ENCODE measurements around the gene CLCN3. TPM values are rescaled to one million over a fixed set of nuclear protein-coding genes. Genes with fewer than 3 reads are reported as not detected.
A peak's percentile ranks its signal among the peaks of the same experiment; 100 is the strongest.

The CLCN3 gene
- total and polyA plus RNA-seq, 9 of the 15 experiments (the other 6 are each of a cell fraction or from before 2014, with no cell fraction given) = 12.7 to 60.6 (median 38.5) TPM

GRCh38 chr4:169619958-169620879 is at the start of gene CLCN3 (continued):
- peak; percentile 91 for TF ChIP-seq KDM5B (IDR thresholded peaks at IDR 0.05; ENCODE audit: insufficient replicate concordance, low read depth, low read length)
- peak; percentile 40 to 75 for TF ChIP-seq FOXK2 (conservative IDR thresholded peaks at IDR 0.05 in 1 of 2, IDR thresholded peaks at IDR 0.05 in 1 of 2; ENCODE audit: low read depth in 2 of 2)
- TF ChIP-seq ZBED1 (IDR thresholded peaks at IDR 0.05) = peak; percentile 27; the same call in 1 of the 2 replicates
- 0 out of 2 replicates have a peak, but pooled peaks have one; percentile 32 for TF ChIP-seq GTF2F1 (IDR thresholded peaks at IDR 0.05; ENCODE audit: low read depth, low read length)
- TF ChIP-seq CBFA2T3 (IDR thresholded peaks at IDR 0.05) = peak; percentile 74
- TF ChIP-seq NELFE (IDR thresholded peaks at IDR 0.05; ENCODE audit: insufficient read depth, insufficient read length) = no peak
- TF ChIP-seq SLC30A9 (CRISPR knock-in tag; IDR thresholded peaks at IDR 0.05) = no peak
- TF ChIP-seq NR3C1 (CRISPR knock-in tag; IDR thresholded peaks at IDR 0.05) = no peak
- peak; percentile 97 for TF ChIP-seq KHSRP (IDR thresholded peaks at IDR 0.05)
- TF ChIP-seq XRCC5 (IDR thresholded peaks at IDR 0.05; ENCODE audit: low read depth, low read length) = 0 out of 2 replicates have a peak, but pooled peaks have one; percentile 14
- TF ChIP-seq POLR2AphosphoS5 (IDR thresholded peaks at IDR 0.05; ENCODE audit: control insufficient read depth, insufficient read depth, low read depth, low read length) = peak; percentile 81
- TF ChIP-seq SMARCA4 (IDR thresholded peaks at IDR 0.05) = peak; percentile 36
- peak; percentile 21 for TF ChIP-seq PHF20 (IDR thresholded peaks at IDR 0.05; ENCODE audit: partially characterized antibody)
- peak; percentile 98 for TF ChIP-seq PKNOX1 (IDR thresholded peaks at IDR 0.05)
- peak; percentile 25; the same call in 1 of the 2 replicates for TF ChIP-seq BACH1 (tag; IDR thresholded peaks at IDR 0.05)
- TF ChIP-seq NFRKB (IDR thresholded peaks at IDR 0.05; ENCODE audit: low read depth) = peak; percentile 82; the same call in 1 of the 2 replicates
- TF ChIP-seq KDM4B (IDR thresholded peaks at IDR 0.05; ENCODE audit: borderline replicate concordance in 2 of 2, low read depth in 1 of 2) = peak in 1 of 2 experiments; percentile 6; a peak in 1 of 4 replicates
- no peak for TF ChIP-seq RFX1 (IDR thresholded peaks at IDR 0.05)
- peak; percentile 80 for TF ChIP-seq PHF8 (IDR thresholded peaks at IDR 0.05; ENCODE audit: borderline replicate concordance, low read length)
- no peak for TF ChIP-seq ILK (tag; IDR thresholded peaks at IDR 0.05; ENCODE audit: borderline replicate concordance, low read depth)
- TF ChIP-seq TAF9B (IDR thresholded peaks at IDR 0.05; ENCODE audit: partially characterized antibody) = peak; percentile 79
- TF ChIP-seq KAT7 (CRISPR knock-in tag; IDR thresholded peaks at IDR 0.05; ENCODE audit: borderline replicate concordance) = 0 out of 2 replicates have a peak, but pooled peaks have one; percentile 48
- TF ChIP-seq HBP1 (CRISPR knock-in tag; IDR thresholded peaks at IDR 0.05) = 0 out of 2 replicates have a peak, but pooled peaks have one; percentile 52
- TF ChIP-seq ZKSCAN1 (IDR thresholded peaks at IDR 0.05; ENCODE audit: low read depth, low read length) = no peak
- TF ChIP-seq ELF1 (tag; IDR thresholded peaks at IDR 0.05) = peak; percentile 59
- TF ChIP-seq SAFB2 (IDR thresholded peaks at IDR 0.05; ENCODE audit: borderline replicate concordance, low read depth, low read length, severe bottlenecking) = no peak
- TF ChIP-seq L3MBTL2 (IDR thresholded peaks at IDR 0.05) = peak; percentile 89
- no peak for TF ChIP-seq FOXJ3 (CRISPR knock-in tag; IDR thresholded peaks at IDR 0.05)

Measured in K562 (cell line).